GM21381 (cell line): Measurements from ENCODE around the gene MAP7D1.
A peak's percentile ranks its signal among the peaks of the same experiment; 100 is the strongest.
"Not testable (repeated sequence)": the region's sequence is repeated elsewhere in the genome, so short reads cannot be mapped to it uniquely, and the experiment has no call there.

Experiments used
- ATAC-seq: cut with Tn5 transposase; IDR thresholded peaks from one replicate; pipeline ENCODE4 v1.9.1; 2021; ENCODE audit warnings: mild to moderate bottlenecking, moderate library complexity; ENCODE audit not compliant: unreplicated experiment

MAP7D1 gene

DNA sequence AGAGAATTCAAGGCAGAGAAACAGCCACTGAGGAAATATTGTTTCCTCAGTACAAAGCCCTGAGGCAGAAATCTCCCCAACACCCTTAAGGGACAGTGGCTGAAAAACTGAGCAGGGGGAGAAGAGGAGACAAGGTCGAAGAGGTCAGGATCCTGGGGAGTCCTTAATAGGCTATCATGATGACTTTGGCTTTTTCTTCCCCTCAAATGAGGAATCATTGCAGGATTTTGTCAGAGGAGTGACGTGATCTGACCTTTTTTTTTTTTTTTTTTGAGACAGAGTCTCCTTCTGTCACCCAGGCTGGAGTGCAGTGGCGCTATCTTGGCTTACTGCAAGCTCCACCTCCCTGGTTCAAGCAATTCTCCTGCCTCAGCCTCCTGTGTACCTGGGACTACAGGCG is 10.2 kb downstream of the MAP7D1 start:
- ATAC-seq, result no peak

DNA sequence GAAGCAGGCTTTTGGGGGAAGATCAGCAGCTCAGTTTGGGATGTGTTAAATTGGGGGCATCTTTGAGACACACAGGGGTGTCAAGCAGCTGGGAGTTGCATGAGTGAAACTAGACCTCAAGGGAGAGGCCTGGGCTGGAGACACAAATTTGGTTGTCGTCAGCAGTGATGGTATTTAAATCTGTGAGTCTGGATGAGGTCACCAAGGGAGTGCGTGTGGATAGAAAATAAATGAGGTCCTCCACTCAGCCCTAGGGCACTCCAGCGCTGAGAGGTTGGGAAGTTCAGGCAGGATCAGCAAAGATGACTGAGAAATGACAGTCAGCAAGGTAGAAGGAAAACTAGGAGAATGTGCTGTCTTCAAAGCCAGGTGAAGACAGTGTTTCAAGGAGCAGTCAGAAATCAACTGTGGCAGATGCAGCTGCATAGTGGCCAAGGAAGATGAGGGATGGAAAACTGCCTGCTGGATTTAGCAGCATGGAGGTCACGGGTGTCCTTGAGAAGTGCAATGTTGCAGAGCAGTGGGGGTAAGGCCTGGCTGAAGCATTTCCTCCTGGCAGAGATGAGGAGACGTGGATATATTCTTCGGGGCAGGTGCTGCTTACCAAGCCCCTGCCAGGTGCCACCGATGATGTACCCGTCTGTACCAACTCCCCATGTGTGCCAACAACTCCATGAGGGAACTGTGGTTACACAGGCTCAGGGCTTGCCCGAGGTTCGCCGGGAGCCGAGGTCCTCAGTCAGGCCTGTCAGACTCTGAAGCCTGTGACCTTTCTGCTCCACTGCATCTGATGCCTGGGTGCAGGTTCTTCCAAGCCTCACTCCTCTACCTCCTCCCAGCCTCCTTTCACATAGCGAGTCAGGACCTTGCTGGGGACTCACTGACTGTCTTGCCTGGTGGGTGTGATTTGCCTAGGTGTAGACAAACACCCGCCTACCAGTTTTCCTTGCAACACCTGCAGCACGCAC is 11.3 kb downstream of the MAP7D1 start:
- no peak for ATAC-seq

DNA sequence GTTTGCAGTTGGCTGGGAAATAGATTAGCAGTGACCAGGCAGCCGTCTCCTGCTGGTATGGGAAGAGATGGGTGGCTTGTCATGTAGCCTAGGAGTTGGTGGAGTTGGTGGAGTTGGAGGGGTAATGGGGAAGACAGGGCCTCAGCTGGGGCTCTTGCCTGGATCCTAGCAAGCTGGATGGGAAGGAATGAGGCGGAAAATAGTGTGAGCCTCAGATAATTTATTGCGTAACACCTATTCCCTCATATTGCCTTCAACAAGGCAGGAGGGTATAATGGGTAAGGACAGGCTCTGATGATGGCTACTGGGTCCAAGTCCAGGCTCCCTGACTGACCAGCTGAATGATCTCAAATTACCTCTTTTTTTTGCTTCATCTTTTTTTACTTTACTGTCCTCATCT is 12.6 kb downstream of the MAP7D1 start:
- no peak for ATAC-seq

DNA sequence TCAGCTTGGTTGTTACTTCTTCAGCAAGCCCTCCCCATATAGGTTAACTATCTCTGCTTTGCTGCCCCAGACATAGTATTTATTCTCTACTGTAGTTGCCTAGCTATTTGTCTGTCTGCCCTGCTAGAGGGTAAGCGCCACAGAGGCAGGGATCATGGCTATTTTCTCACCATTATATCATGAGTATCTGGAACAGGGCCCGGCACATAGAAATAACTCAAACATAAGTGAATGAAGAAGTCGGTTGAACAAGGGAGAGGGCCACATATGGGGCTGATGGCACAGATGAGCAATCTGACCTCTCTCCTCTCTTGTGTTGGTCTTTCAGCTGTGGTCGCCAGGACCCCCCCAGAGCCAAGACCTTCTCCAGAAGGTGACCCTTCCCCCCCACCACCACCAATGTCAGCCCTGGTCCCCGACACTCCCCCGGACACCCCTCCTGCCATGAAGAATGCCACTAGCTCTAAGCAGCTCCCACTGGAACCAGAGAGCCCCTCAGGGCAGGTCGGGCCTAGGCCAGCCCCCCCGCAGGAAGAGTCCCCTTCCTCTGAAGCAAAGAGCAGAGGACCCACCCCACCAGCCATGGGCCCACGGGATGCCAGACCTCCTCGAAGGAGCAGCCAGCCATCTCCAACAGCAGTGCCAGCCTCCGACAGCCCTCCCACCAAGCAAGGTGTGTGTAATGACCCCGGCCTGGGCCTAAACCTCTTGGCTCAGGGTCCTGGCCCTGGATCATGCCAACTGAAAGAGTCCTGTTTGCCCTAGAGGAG is 14.9 kb downstream of the MAP7D1 start:
- no peak for ATAC-seq

DNA sequence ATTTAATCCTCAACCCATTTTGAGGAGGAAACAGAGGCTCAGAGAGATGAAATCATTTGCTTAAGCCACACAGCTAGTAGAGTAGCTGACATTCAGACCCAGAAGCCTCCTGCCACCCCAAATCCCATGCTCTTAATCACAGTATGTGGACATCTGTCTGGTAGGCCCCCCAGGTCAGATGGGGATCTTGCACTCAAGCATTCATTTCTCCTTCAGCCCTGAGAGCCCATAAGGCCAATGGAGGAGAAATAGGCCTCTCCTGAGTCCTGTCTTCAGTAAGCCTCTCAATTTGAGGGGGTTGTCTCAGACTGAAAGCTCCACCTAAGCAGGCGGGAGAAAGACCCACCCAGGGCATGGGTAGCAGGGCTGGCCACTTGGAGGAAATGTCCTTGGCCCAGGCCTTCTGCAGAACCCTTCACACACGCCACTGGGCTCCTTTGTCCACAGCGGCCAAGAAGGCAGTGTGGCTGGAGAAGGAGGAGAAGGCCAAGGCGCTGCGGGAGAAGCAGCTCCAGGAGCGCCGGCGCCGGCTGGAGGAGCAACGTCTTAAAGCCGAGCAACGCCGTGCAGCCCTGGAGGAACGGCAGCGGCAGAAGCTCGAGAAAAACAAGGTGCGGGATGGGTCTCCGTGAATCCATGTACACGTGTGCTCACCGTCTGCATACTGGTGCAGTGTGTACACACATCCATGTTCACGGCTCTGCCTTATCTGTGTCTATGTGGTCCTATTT is 16.2 kb downstream of the MAP7D1 start:
- ATAC-seq, result no peak

DNA sequence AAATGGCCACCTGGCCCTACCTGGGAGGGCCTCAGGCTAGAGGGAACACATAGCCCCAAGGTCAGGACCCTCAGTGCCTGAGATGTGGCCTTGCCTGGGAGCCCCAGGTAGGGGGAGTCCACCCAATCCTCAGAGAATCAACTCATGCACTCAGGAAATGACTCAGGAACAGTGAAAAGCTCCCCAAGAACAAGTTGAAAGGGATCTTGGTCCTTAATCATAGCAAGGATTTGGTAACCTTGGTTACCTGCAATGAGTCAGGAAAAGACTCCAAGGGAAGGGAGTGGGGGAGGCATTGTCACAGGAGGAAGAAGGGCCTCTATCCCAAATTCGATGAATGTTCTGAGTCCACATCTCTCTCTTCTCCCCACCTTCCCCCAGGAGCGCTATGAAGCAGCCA is 17.0 kb downstream of the MAP7D1 start:
- no peak for ATAC-seq

- ATAC-seq, result no peak
Observed at GRCh38 chr1:36174713-36175112, 18.8 kb downstream of the MAP7D1 start.

DNA sequence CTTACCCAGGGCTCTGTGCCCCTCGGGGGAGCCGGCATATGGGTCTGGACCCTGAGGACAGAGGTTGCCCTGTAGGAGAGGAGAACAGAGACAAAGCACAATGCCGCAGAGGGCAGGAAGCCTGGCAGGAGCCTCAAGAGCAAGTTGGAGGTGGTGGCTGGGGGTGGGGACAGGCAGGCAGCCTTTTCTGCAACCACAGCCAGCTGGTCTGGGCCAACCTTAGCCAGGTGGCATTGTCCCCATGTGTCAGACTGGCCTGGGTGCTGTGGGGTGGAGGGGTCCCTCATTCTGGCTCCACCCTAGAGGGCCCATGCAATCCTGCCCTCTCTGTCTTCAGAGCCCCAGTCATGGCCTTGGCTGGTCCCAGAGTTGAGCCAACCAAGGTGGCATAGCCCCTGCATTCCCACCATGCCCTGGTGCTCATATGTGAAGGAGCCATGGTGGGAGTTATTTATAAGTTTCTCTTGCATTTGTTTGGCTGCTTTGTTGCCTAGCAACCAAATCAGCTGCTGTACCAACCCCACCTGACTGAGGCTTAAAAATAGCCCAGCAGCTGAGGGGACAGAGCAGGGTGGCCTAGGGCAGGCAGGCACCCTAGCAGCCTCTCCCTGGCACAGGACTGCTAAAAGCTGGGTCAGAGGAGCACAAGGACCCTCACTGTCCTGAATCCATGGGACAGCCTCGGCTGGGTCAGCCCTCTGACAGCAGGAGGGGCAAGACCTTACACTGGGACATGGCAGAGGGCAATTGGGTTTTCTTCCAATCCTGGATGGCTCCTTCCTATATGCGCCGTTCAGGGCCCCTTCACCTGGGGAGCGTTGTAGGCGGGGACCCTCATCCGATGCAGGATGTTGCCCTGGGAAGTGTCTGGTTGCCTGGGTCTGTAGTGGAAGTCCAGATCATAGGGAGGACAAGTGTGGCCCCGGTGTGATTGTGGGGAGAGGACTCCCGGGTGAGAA is 19.5 kb downstream of the MAP7D1 start:
- no peak for ATAC-seq

GRCh38 chr1:36176106-36176949 is 20.4 kb downstream of the MAP7D1 start:
- ATAC-seq, result no peak

- ATAC-seq, result no peak
Observed at GRCh38 chr1:36177589-36178431, 21.9 kb downstream of the MAP7D1 start.

- no peak for ATAC-seq
Observed at GRCh38 chr1:36178471-36179219, 22.7 kb downstream of the MAP7D1 start.

- ATAC-seq, result no peak
Observed at GRCh38 chr1:36179220-36179600, 23.2 kb downstream of the MAP7D1 start.

DNA sequence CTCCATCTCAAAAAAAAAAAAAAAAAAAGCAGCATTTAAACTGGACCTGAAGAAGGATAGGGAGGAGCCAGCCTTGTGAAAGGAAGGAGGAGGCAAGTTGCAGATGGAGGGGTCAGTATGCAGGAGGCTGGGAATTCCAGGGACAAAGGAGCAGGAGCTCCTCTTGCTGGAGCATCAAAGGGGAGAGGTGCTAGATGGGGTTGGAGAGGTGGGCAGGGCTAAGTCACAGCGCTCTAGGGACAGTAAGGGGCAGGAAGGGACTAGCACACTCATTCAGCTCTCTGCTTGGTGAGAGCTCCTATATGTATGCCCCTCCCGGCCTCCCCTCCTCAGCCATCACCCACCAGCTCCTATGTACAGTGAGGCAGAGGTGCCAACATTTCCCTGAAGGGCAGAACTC is 26.8 kb downstream of the MAP7D1 start:
- no peak for ATAC-seq

DNA sequence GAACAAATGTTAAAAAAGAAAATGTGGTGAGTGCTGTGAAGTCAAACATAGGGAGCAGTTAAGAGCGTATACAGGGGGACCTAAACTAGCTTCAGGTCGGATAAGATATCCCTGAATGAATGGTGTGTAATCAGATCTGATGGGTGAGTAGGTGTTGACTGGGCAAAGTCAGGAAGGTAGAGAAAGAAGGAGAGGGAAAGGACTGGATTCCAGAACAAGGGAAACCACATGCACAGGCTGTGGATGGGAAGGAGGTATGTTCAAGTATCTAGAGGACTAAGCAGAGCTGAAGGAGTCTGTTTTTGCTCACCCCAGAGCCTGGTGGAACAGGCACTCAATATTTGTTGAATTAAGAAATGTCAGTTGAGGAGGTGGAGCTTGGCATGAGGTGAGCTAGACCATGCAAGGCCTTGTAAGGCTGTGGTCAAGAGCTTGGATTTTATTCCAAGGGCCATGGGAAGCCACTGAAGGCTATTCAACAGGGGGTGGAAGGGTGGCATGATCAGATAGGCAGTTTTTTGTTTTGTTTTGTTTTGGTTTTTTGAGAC is 27.4 kb downstream of the MAP7D1 start:
- ATAC-seq, result no peak

- peak; percentile 83 for ATAC-seq
Observed at GRCh38 chr1:36187800-36188593, 32.0 kb downstream of the MAP7D1 start.

DNA sequence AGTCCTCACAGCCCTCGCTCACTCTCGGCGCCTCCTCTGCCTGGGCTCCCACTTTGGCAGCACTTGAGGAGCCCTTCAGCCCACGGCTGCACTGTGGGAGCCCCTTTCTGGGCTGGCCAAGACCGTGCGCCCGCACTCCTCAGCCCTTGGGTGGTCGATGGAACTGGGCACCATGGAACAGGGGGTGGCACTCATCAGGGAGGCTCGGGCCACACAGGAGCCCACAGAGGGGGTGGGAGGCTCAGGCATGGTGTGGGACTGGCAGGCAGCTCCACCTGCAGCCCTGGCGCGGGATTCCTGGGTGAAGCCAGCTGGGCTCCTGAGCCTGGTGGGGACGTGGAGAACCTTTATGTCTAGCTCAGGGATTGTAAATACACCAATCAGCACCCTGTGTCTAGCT is 40.8 kb downstream of the MAP7D1 start:
- ATAC-seq, result not testable (repeated sequence)

- no peak for ATAC-seq
Observed at GRCh38 chr1:36198641-36199040, 42.7 kb downstream of the MAP7D1 start.
